ENCODE data around the gene CCDC134.

DNA sequence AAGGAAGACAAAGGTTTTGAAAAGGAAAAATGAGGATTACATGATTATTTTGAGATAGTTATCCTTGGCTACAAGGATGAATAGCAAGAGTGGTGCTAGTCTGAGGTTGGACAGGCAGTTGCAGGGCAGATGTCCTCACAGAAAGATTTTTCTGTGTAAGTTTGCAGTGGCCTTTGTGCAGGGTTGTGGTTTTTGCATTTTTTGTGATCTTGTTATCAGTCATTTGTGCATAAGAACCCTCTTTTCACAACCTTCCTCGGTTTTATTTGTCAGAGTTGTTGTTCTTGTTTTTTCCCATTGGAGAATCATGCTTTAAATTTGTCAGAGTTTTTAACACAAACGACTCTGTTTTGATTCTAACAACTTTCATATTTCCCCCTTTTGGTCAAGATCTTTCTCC is 1.4 kb downstream of the CCDC134 start:
- TF ChIP-seq ZNF354B (CRISPR knock-in tag; IDR thresholded peaks at IDR 0.05) (no peak), ZNF703 (CRISPR knock-in tag; IDR thresholded peaks at IDR 0.05; ENCODE audit: borderline replicate concordance) (no peak), KDM5A (IDR thresholded peaks at IDR 0.05; ENCODE audit: borderline replicate concordance, low read length) (no peak)
- TF ChIP-seq, protein P1, sequence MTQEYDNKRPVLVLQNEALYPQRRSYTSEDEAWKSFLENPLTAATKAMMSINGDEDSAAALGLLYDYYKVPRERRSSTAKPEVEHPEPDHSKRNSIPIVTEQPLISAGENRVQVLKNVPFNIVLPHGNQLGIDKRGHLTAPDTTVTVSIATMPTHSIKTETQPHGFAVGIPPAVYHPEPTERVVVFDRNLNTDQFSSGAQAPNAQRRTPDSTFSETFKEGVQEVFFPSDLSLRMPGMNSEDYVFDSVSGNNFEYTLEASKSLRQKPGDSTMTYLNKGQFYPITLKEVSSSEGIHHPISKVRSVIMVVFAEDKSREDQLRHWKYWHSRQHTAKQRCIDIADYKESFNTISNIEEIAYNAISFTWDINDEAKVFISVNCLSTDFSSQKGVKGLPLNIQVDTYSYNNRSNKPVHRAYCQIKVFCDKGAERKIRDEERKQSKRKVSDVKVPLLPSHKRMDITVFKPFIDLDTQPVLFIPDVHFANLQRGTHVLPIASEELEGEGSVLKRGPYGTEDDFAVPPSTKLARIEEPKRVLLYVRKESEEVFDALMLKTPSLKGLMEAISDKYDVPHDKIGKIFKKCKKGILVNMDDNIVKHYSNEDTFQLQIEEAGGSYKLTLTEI (CRISPR knock-in tag; conservative IDR thresholded peaks at IDR 0.05) = no peak
